K562 (cell line): ENCODE results near the gene ACLY. TPM values are rescaled to one million over a fixed set of nuclear protein-coding genes. Genes with fewer than 3 reads are reported as not detected.

Experiments used
- ATAC-seq: fragments of 200-7000 bp; cut with Tn5 transposase; 3 replicates; pipeline ENCODE4 v1.9.1; 2020; ENCODE audit warnings: moderate library complexity
- BruUV-seq: library from RNA; stranded (reverse); fragments of 400-500 nt; replicated peaks from 2 replicates; lab custom pipeline; 2021; lab: Mats Ljungman, UMichigan
- CTCF ChIA-PET: fragments of 300-600 bp; formaldehyde crosslinking; extraction: SDS; loops from one replicate; lab custom pipeline; 2021; ENCODE audit warnings: low intra/inter-chr PET ratio; lab: Yijun Ruan, JAX
- POLR2A ChIA-PET: fragments of 300-600, 350-650 bp; sonication (Branson Sonifier 250); formaldehyde crosslinking; extraction: SDS; loops from one replicate; lab custom pipeline; 2021; ENCODE audit warnings: antibody characterized with exemption, inconsistent platforms; lab: Yijun Ruan, JAX
- DNase-seq, 4 experiments: peaks; one replicate each; pipeline versions ENCODE4 v3.0.0 to v3.0.0-alpha.2; 2011 to 2018; ENCODE audit warnings: low spot score in 3 of 4, mixed read lengths in 3 of 4; ENCODE audit errors: extremely low read depth in 1 of 4
- FAIRE-seq: peaks from 2 replicates; lab custom pipeline; 2011; peaks lifted over from hg19 to GRCh38; lab: Jason Lieb, UNC
- H2AFZ ChIP-seq: 2 replicates; pipeline ENCODE4 v1.6.0; 2011; ENCODE audit warnings: low read depth, low read length, control low read depth, inconsistent platforms
- H3K27ac ChIP-seq: fragments of 200-600 bp; 3 replicates; pipeline ENCODE4 v1.8.0; 2011; ENCODE audit warnings: low read depth, mild to moderate bottlenecking, control low read depth, inconsistent platforms, low read length, moderate library complexity, mixed read lengths; ENCODE audit errors: extremely low read depth
- H3K27me3 ChIP-seq, 2 experiments: fragments of 300-600 bp in 1 of 2; 2 replicates in 1 of 2; 3 replicates in 1 of 2; pipeline versions ENCODE4 v1.6.0 to v1.8.0; 2011; ENCODE audit warnings: inconsistent platforms in 2 of 2, low read length in 2 of 2, mild to moderate bottlenecking in 1 of 2, mixed read lengths in 1 of 2, moderate library complexity in 1 of 2; ENCODE audit not compliant: control insufficient read depth in 2 of 2, insufficient read depth in 2 of 2
- H3K36me3 ChIP-seq: fragments of 300-600 bp; 3 replicates; pipeline ENCODE4 v1.8.0; 2011; ENCODE audit warnings: mild to moderate bottlenecking, low read length, inconsistent platforms; ENCODE audit not compliant: control insufficient read depth, insufficient read depth
- H3K4me1 ChIP-seq, 2 experiments: fragments of 200-600 bp in 1 of 2; replicated peaks in 1 of 2; 2 replicates in 1 of 2; 3 replicates in 1 of 2; pipeline versions ENCODE4 v1.5.1 to v1.8.0; 2011; ENCODE audit warnings: inconsistent platforms in 2 of 2, low read length in 2 of 2, mild to moderate bottlenecking in 1 of 2, mixed read lengths in 1 of 2, moderate library complexity in 1 of 2; ENCODE audit not compliant: control insufficient read depth in 2 of 2, insufficient read depth in 2 of 2
- H3K4me2 ChIP-seq: 2 replicates; pipeline ENCODE4 v1.6.1; 2011; ENCODE audit warnings: low read length, control low read depth, inconsistent platforms, mixed read lengths; ENCODE audit not compliant: insufficient read depth
- H3K4me3 ChIP-seq: fragments of 200-600 bp; sonication (generic), shearing (Covaris generic); 2 replicates; pipeline ENCODE4 v1.5.1; 2016; ENCODE audit warnings: control low read depth, inconsistent platforms
- H3K79me2 ChIP-seq: fragments of 200-600 bp; 3 replicates; pipeline ENCODE4 v1.8.0; 2011; ENCODE audit warnings: low read length, inconsistent platforms; ENCODE audit not compliant: control insufficient read depth, insufficient read depth
- H3K9ac ChIP-seq, 2 experiments: 2 replicates each; pipeline versions ENCODE4 v1.6.0 to v1.6.1; 2011; ENCODE audit warnings: low read depth in 2 of 2, low read length in 2 of 2, control low read depth in 1 of 2, inconsistent platforms in 1 of 2, mild to moderate bottlenecking in 1 of 2, mixed read lengths in 1 of 2; ENCODE audit not compliant: insufficient read depth in 1 of 2
- H3K9me1 ChIP-seq: one replicate; pipeline ENCODE4 v1.6.0; 2011; ENCODE audit warnings: inconsistent platforms, mild to moderate bottlenecking, low read length, moderate library complexity; ENCODE audit not compliant: control insufficient read depth, insufficient read depth
- H3K9me3 ChIP-seq: replicated peaks from 2 replicates; pipeline ENCODE4 v1.5.1; 2011; ENCODE audit warnings: low read depth, low read length, inconsistent platforms; ENCODE audit not compliant: control insufficient read depth, insufficient read depth
- H4K20me1 ChIP-seq: replicated peaks from 2 replicates; pipeline ENCODE4 v1.6.1; 2011; ENCODE audit warnings: low read length, inconsistent platforms, mixed read lengths; ENCODE audit not compliant: control insufficient read depth, insufficient read depth
- BMI1 ChIP-seq: fragments of 150-350 bp; IDR thresholded peaks from 2 replicates; pipeline ENCODE4 v1.6.1; 2014; ENCODE audit warnings: low read length
- BRCA1 ChIP-seq, 2 experiments: fragments of 450-650 bp in 1 of 2; sonication (generic) in 1 of 2; formaldehyde crosslinking in 1 of 2; IDR thresholded peaks; 2 replicates each; pipeline versions ENCODE4 v1.5.0 to v1.6.1; 2017 to 2020; ENCODE audit warnings: mild to moderate bottlenecking in 1 of 2, missing genetic modification reagents in 1 of 2
- FOXJ3 ChIP-seq: sonication (generic); formaldehyde crosslinking; IDR thresholded peaks from 2 replicates; pipeline ENCODE4 v1.4.0; 2020; ENCODE audit warnings: mild to moderate bottlenecking, missing genetic modification reagents
- RBM39 ChIP-seq: fragments of 200-400 bp; formaldehyde crosslinking; optimal IDR thresholded peaks from 2 replicates; pipeline ENCODE3; 2018; ENCODE audit warnings: low read depth, low read length
- RFX7 ChIP-seq: fragments of 250-450 bp; sonication (Bioruptor Pico); IDR thresholded peaks from 2 replicates; pipeline ENCODE4 v1.5.1; 2021; ENCODE audit warnings: mild to moderate bottlenecking
- SMARCA5 ChIP-seq: fragments of 450-650 bp; IDR thresholded peaks from 2 replicates; pipeline ENCODE4 v1.6.1; 2016
- TAL1 ChIP-seq: fragments of 450-650 bp; IDR thresholded peaks from 2 replicates; pipeline ENCODE4 v1.6.1; 2016; ENCODE audit warnings: mild to moderate bottlenecking
- ZNF224 ChIP-seq: sonication (generic); formaldehyde crosslinking; IDR thresholded peaks from 2 replicates; pipeline ENCODE4 v1.8.0; 2022; ENCODE audit warnings: mild to moderate bottlenecking, missing genetic modification reagents
- ZNF583 ChIP-seq: fragments of 250-450 bp; sonication (Bioruptor Pico); IDR thresholded peaks from 2 replicates; pipeline ENCODE4 v1.4.0; 2020
- ZNF717 ChIP-seq: fragments of 250-450 bp; sonication (Bioruptor Pico); IDR thresholded peaks from 2 replicates; pipeline ENCODE4 v1.5.0; 2021
- WGBS: fragments of 100-300 bp; shearing (Covaris generic); methylation state at CpG from one replicate; pipeline ENCODE4 v1.1.6; 2016; ENCODE audit warnings: low coverage, mixed read lengths; ENCODE audit not compliant: insufficient coverage; ENCODE audit errors: missing lambda C conversion rate; 5-methylcytosine and 5-hydroxymethylcytosine counted together
- in situ Hi-C: fragments of 300-500 bp; cut with MboI; formaldehyde crosslinking; loops from 4 replicates; pipeline ENCODE4 v1.15.0; 2018; ENCODE audit warnings: inconsistent platforms, mixed read lengths
- intact Hi-C: fragments of 100-400 bp; cut with micrococcal nuclease; formaldehyde crosslinking; loops from 2 replicates; pipeline ENCODE4 v1.14.2; 2022
- polyA plus RNA-seq, 8 experiments: library from polyadenylated mRNA; depleted of rRNA in 4 of 8; stranded (reverse) in 5 of 8; unstranded in 3 of 8; fragments of >200 nt; fragmentation: Nextera tagmentation in 2 of 8; fragmentation: Illumina TruSeq in 1 of 8; extraction: Ambion mirVana in 2 of 8; extraction: Trizol in 1 of 8; gene quantifications; 2 replicates each; pipeline versions ENCODE4 v1.2.1 to v1.2.3, GENCODE V29; 2011 to 2014; ENCODE audit warnings: inconsistent platforms in 1 of 8, missing spikeins in 1 of 8
- total RNA-seq, 7 experiments: library from RNA; depleted of rRNA in 6 of 7; stranded (reverse); fragments of >200 nt in 6 of 7; fragmentation: Illumina TruSeq in 2 of 7; extraction: Trizol in 2 of 7; gene quantifications; 2 replicates each; pipeline versions ENCODE4 v1.2.1 to v1.2.3, GENCODE V29; 2011 to 2021; ENCODE audit warnings: low replicate concordance in 1 of 7
- TF ChIP-seq, protein P1 (sequence below): fragments of 250-450 bp; sonication (Bioruptor Pico); IDR thresholded peaks from 2 replicates; pipeline ENCODE4 v1.4.0; 2020; ENCODE audit warnings: mild to moderate bottlenecking, moderate library complexity
- TF ChIP-seq, protein P2 (sequence below): sonication (generic); formaldehyde crosslinking; IDR thresholded peaks from 2 replicates; pipeline ENCODE4 v1.8.1; 2022; ENCODE audit warnings: missing genetic modification reagents
- TF ChIP-seq, protein P3 (sequence below): fragments of 250-450 bp; sonication (Bioruptor Pico); IDR thresholded peaks from 2 replicates; pipeline ENCODE4 v1.8.0; 2021; ENCODE audit warnings: borderline replicate concordance, mild to moderate bottlenecking, moderate library complexity; ENCODE audit not compliant: poor library complexity, severe bottlenecking

Gene ACLY
- total and polyA plus RNA-seq, 9 of the 15 experiments (the other 6 are each of a cell fraction or from before 2014, with no cell fraction given) = 42.9 to 280 (median 125) TPM

DNA sequence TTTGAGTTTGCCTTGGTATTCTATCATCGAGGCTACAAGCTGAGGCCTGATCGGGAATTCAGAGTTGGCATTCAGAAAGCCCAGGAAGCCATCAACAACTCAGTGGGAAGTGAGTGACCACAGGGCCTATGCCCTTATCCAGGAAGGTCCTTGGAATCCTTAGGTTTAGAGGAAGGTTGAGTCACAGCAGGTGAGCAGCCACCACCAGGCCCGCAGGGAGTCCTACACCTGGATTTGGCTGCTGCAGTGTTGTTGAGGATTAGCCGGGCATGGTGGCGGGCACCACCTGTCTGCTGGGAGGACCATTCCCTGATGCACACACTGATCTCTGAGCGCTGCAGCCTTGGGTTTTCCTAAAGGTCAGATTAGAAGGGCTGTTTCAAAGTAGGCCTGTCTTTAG lies 16.9 kb upstream of the ACLY start:
- no peaks in the 10 kb centered on the region for H3K9me3 ChIP-seq
- in situ Hi-C loops (no loop called here), intact Hi-C loops (no loop called here)
- no TSS peak for BruUV-seq
- no peak overlapping the region for H2AFZ ChIP-seq
- no peak overlapping the region for H3K4me2 ChIP-seq
- no peaks in the 10 kb centered on the region for H3K27me3 ChIP-seq
- ChIA-PET CTCF (no interaction called here), POLR2A (interaction anchor here (0.6 to 2.1 kb wide), 5 partner anchors 21 to 313 kb away, joined by 3 to 9 read pairs (median 3); partner anchors contain the start of gene CNP)
- H4K20me1 ChIP-seq = no peaks in the 10 kb centered on the region
- H3K4me3 ChIP-seq = no peak overlapping the region
- H3K27ac ChIP-seq = no peak overlapping the region
- no peaks in the 10 kb centered on the region for H3K79me2 ChIP-seq
- H3K36me3 ChIP-seq = no peaks in the 10 kb centered on the region
- DNase-seq = no peak
- ATAC-seq = no peak
- no peak overlapping the region for H3K9ac ChIP-seq
- no peaks in the 10 kb centered on the region for H3K9me1 ChIP-seq
- WGBS = 79% methylated on average over 6 of the region's 6 CpGs
- FAIRE-seq = no peak
- H3K4me1 ChIP-seq = peaks cover 39 to 45% of the 10 kb centered on the region in 2 experiments
- no peak for TF ChIP-seq BRCA1 (IDR thresholded peaks at IDR 0.05)
- TF ChIP-seq BRCA1 (CRISPR knock-in tag; IDR thresholded peaks at IDR 0.05) = no peak
- TF ChIP-seq RFX7 (CRISPR knock-in tag) = no peak
- no peak for TF ChIP-seq BMI1
- TF ChIP-seq, protein P1, sequence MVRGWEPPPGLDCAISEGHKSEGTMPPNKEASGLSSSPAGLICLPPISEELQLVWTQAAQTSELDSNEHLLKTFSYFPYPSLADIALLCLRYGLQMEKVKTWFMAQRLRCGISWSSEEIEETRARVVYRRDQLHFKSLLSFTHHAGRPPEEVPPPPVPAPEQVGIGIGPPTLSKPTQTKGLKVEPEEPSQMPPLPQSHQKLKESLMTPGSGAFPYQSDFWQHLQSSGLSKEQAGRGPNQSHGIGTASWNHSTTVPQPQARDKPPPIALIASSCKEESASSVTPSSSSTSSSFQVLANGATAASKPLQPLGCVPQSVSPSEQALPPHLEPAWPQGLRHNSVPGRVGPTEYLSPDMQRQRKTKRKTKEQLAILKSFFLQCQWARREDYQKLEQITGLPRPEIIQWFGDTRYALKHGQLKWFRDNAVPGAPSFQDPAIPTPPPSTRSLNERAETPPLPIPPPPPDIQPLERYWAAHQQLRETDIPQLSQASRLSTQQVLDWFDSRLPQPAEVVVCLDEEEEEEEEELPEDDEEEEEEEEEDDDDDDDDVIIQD = no peak
- TF ChIP-seq, protein P2, sequence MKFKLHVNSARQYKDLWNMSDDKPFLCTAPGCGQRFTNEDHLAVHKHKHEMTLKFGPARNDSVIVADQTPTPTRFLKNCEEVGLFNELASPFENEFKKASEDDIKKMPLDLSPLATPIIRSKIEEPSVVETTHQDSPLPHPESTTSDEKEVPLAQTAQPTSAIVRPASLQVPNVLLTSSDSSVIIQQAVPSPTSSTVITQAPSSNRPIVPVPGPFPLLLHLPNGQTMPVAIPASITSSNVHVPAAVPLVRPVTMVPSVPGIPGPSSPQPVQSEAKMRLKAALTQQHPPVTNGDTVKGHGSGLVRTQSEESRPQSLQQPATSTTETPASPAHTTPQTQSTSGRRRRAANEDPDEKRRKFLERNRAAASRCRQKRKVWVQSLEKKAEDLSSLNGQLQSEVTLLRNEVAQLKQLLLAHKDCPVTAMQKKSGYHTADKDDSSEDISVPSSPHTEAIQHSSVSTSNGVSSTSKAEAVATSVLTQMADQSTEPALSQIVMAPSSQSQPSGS (CRISPR knock-in tag) = no peak
- TF ChIP-seq, protein P3, sequence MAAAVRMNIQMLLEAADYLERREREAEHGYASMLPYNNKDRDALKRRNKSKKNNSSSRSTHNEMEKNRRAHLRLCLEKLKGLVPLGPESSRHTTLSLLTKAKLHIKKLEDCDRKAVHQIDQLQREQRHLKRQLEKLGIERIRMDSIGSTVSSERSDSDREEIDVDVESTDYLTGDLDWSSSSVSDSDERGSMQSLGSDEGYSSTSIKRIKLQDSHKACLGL (CRISPR knock-in tag) = no peak
- TF ChIP-seq ZNF583 (CRISPR knock-in tag) = no peak
- no peak for TF ChIP-seq FOXJ3
- TF ChIP-seq ZNF717 = no peak
- no peak for TF ChIP-seq TAL1
- no peak for TF ChIP-seq SMARCA5
- no peak for TF ChIP-seq ZNF224 (CRISPR knock-in tag)
- TF ChIP-seq RBM39 = no peak
